Neural progenitor cell (in vitro differentiated cells): ENCODE data around the gene ARHGAP26. TPM values are rescaled to one million over a fixed set of nuclear protein-coding genes. Genes with fewer than 3 reads are reported as not detected.

Experiments
- DNase-seq: peaks from one replicate; pipeline ENCODE4 v3.0.0-alpha.2; 2016; ENCODE audit warnings: low spot score
- H2AFZ ChIP-seq: fragments of 200-600 bp; sonication (generic); replicated peaks from 2 replicates; pipeline ENCODE4 v1.6.1; 2016; ENCODE audit warnings: antibody characterized with exemption
- H3F3A ChIP-seq: fragments of 200-600 bp; sonication (generic); 2 replicates; pipeline ENCODE4 v1.6.1; 2016; ENCODE audit warnings: antibody characterized with exemption, low read depth
- H3K27ac ChIP-seq: fragments of 200-600 bp; sonication (generic); 2 replicates; pipeline ENCODE4 v1.5.1; 2016; ENCODE audit warnings: mild to moderate bottlenecking
- H3K27me3 ChIP-seq: fragments of 200-600 bp; sonication (generic); 2 replicates; pipeline ENCODE4 v1.6.1; 2016; ENCODE audit warnings: mild to moderate bottlenecking, moderate library complexity
- H3K36me3 ChIP-seq: fragments of 200-600 bp; sonication (generic); 2 replicates; pipeline ENCODE4 v1.5.1; 2016
- H3K4me1 ChIP-seq: fragments of 200-600 bp; sonication (generic); 2 replicates; pipeline ENCODE4 v1.6.1; 2016; ENCODE audit warnings: mixed run types
- H3K4me2 ChIP-seq: fragments of 200-600 bp; sonication (generic); 2 replicates; pipeline ENCODE4 v1.6.1; 2016
- H3K4me3 ChIP-seq: fragments of 200-600 bp; sonication (generic); 2 replicates; pipeline ENCODE4 v1.5.1; 2016
- H3K79me2 ChIP-seq: fragments of 200-600 bp; sonication (generic); 2 replicates; pipeline ENCODE4 v1.6.1; 2016; ENCODE audit warnings: low read depth
- H3K9ac ChIP-seq: fragments of 200-600 bp; sonication (generic); 2 replicates; pipeline ENCODE4 v1.6.1; 2016
- H3K9me3 ChIP-seq: fragments of 200-600 bp; sonication (generic); 2 replicates; pipeline ENCODE4 v1.5.1; 2016; ENCODE audit warnings: low read depth
- H4K20me1 ChIP-seq: fragments of 200-600 bp; sonication (generic); 2 replicates; pipeline ENCODE4 v1.6.1; 2016; ENCODE audit warnings: low read depth
- H3K27ac Mint-ChIP-seq: 3 replicates; pipeline ENCODE4 v1.8.0; 2021; ENCODE audit warnings: mixed read lengths
- H3K27me3 Mint-ChIP-seq: 2 replicates; pipeline ENCODE4 v1.8.0; 2022; ENCODE audit warnings: low read depth, mild to moderate bottlenecking, inconsistent platforms, moderate library complexity, mixed read lengths; ENCODE audit not compliant: insufficient read depth
- H3K36me3 Mint-ChIP-seq: 3 replicates; pipeline ENCODE4 v1.8.0; 2021; ENCODE audit warnings: mixed read lengths
- H3K4me1 Mint-ChIP-seq: 3 replicates; pipeline ENCODE4 v1.8.0; 2021; ENCODE audit warnings: mixed read lengths
- H3K4me3 Mint-ChIP-seq: 3 replicates; pipeline ENCODE4 v1.8.0; 2021; ENCODE audit warnings: mild to moderate bottlenecking, moderate library complexity, mixed read lengths
- H3K9me3 Mint-ChIP-seq: 3 replicates; pipeline ENCODE4 v1.8.0; 2020; ENCODE audit warnings: mixed read lengths
- EZH2 ChIP-seq: fragments of 200-600 bp; sonication (generic); IDR thresholded peaks from 2 replicates; pipeline ENCODE4 v1.6.1; 2017; ENCODE audit warnings: antibody characterized with exemption, mild to moderate bottlenecking, moderate library complexity
- EZH2phosphoT487 ChIP-seq: fragments of 200-600 bp; sonication (generic); IDR thresholded peaks from 2 replicates; pipeline ENCODE4 v1.6.1; 2017; ENCODE audit warnings: antibody characterized with exemption
- total RNA-seq: library from RNA; depleted of rRNA; stranded (reverse); fragments of >200 nt; gene quantifications from 2 replicates; pipeline ENCODE4 v1.2.3, GENCODE V29; 2015; ENCODE audit warnings: low replicate concordance
- TF ChIP-seq, protein P1 (sequence below): fragments of 200-600 bp; sonication (generic); IDR thresholded peaks from 2 replicates; pipeline ENCODE4 v1.5.1; 2017; ENCODE audit warnings: antibody characterized with exemption, mild to moderate bottlenecking

ARHGAP26 gene
- total RNA-seq, 1 donor from 2014 or later: 7.0 TPM

DNA sequence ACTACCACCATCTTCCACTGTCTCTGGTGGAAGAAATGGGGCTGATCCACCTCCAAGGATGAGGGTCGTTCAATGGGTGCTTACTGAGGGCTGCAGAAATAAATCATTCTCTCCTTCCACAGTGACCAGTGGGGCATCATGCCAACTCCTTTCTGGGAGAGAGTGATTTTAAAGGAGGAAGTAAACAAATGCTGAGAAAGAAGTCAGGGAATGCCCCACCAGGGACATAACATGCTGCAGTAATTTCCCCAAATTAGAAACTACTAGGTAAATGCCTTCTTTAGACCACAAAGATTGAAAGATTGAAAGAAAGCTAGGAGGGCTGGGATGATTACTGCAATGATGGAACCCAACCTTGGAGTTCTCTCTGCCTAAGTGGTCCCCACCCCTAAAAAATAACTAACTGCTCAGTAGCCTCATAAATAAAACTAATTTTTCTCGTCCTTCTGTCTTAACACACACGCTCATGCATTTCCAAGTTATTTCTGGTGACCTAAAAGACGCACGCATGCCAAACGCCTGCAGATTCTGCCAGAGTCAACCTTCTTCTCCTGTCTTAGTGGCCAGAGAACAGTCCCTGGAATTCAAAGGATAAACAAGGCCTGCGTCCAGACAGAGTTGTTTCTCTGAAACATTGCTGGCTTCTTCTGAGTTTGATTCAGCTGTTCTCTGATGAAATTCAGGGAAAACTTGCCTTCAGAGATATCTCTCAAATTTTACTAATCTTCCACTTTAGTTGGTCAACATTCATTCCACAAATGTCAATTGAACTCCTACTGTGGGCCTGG lies 383.3 kb downstream of the ARHGAP26 start:
- Histone ChIP-seq H4K20me1 (no peaks in the 10 kb centered on the region), H3K4me1 (peaks cover 19% of the 10 kb centered on the region), H3K9me3 (no peaks in the 10 kb centered on the region), H3K4me2 (no peak overlapping the region), H3K27me3 (no peaks in the 10 kb centered on the region), H3F3A (no peaks in the 10 kb centered on the region), H3K9ac (no peak overlapping the region), H3K36me3 (no peaks in the 10 kb centered on the region), H3K79me2 (no peaks in the 10 kb centered on the region), H3K4me3 (no peak overlapping the region), H2AFZ (no peak overlapping the region), H3K27ac (no peak overlapping the region)
- Mint-ChIP-seq H3K27me3 (no peaks in the 10 kb centered on the region), H3K36me3 (no peaks in the 10 kb centered on the region), H3K4me3 (no peak overlapping the region), H3K4me1 (peaks cover 3% of the 10 kb centered on the region), H3K9me3 (no peaks in the 10 kb centered on the region), H3K27ac (no peak overlapping the region)
- TF ChIP-seq EZH2phosphoT487: no peak
- TF ChIP-seq EZH2: no peak
- TF ChIP-seq, protein P1, sequence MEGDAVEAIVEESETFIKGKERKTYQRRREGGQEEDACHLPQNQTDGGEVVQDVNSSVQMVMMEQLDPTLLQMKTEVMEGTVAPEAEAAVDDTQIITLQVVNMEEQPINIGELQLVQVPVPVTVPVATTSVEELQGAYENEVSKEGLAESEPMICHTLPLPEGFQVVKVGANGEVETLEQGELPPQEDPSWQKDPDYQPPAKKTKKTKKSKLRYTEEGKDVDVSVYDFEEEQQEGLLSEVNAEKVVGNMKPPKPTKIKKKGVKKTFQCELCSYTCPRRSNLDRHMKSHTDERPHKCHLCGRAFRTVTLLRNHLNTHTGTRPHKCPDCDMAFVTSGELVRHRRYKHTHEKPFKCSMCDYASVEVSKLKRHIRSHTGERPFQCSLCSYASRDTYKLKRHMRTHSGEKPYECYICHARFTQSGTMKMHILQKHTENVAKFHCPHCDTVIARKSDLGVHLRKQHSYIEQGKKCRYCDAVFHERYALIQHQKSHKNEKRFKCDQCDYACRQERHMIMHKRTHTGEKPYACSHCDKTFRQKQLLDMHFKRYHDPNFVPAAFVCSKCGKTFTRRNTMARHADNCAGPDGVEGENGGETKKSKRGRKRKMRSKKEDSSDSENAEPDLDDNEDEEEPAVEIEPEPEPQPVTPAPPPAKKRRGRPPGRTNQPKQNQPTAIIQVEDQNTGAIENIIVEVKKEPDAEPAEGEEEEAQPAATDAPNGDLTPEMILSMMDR: no peak
- DNase-seq: no peak

DNA sequence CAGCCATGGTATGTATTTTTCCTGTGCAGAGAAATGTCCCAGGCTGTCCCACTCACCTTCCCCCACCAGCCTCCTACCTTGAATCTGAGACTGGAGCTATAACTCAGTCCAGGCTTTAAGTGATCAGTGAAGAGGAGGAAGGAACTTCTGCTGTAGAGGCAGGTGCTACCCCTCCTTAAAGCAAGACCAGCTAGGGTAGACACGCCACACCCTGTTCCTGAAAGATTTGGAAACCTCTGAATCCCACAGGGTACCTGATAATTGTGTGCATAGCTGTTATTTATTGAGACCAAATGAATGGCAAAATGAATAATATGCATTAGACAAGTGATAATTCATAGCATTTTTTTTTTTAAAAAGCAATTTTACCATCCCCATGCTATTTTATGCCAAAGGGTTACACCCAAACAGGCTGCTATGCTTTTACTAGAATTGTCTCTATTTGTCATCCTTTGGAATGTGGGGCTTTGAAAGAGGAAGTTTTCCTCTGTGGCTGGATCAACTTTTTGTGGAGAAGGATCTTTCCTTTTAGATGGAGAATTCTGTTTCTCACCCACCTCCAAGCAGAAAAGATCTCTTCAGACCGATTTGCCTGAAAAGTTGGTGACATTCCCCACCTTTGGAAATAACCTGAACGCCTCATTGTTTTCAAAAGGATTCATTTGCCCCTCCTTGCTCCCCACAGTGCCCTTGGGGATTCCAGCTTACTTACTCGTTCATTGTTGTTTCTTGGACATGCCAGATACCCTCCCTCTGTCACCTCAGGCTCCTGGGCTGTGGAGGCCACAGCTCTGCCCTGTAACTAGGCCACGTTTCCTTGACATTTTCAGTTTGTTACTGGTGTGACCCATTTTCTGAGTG lies 384.6 kb downstream of the ARHGAP26 start:
- no peaks in the 10 kb centered on the region for H3K36me3 Mint-ChIP-seq
- H4K20me1 ChIP-seq: no peaks in the 10 kb centered on the region
- no peaks in the 10 kb centered on the region for H3K79me2 ChIP-seq
- H2AFZ ChIP-seq: no peak overlapping the region
- H3K27me3 Mint-ChIP-seq: no peaks in the 10 kb centered on the region
- peaks cover 21% of the 10 kb centered on the region for H3K4me1 ChIP-seq
- H3K27me3 ChIP-seq: no peaks in the 10 kb centered on the region
- H3K4me3 ChIP-seq: no peak overlapping the region
- H3K27ac ChIP-seq: no peak overlapping the region
- no peaks in the 10 kb centered on the region for H3F3A ChIP-seq
- no peaks in the 10 kb centered on the region for H3K9me3 ChIP-seq
- no peak overlapping the region for H3K9ac ChIP-seq
- no peaks in the 10 kb centered on the region for H3K9me3 Mint-ChIP-seq
- no peaks in the 10 kb centered on the region for H3K36me3 ChIP-seq
- H3K4me3 Mint-ChIP-seq: no peak overlapping the region
- peak; percentile 34 for DNase-seq
- no peak overlapping the region for H3K27ac Mint-ChIP-seq
- peaks cover 3% of the 10 kb centered on the region for H3K4me1 Mint-ChIP-seq
- H3K4me2 ChIP-seq: no peak overlapping the region
- TF ChIP-seq, protein P1: no peak
- TF ChIP-seq EZH2 (no peak), EZH2phosphoT487 (no peak)

DNA sequence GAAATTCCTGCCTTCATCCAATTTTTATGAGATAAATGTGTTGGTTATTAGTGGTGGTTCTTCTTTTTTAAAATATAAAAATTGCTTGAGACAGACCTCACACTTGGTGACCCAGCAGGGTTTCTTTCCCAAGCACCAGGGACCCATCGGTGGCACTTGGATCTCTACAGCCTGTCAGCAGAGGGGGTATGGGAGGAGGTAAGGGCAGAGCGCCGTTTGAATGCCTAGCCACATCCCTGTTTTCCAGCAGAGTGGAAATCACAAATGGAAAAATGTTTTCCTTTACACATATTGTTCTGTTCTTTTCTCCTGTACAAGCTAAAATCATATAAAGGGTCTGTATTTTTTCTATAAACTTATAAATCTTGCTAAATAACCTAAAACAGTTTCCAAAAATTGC lies 385.3 kb downstream of the ARHGAP26 start:
- H3K27me3 ChIP-seq: no peaks in the 10 kb centered on the region
- no peak overlapping the region for H3K9ac ChIP-seq
- H2AFZ ChIP-seq: no peak overlapping the region
- Mint-ChIP-seq H3K36me3 (no peaks in the 10 kb centered on the region), H3K27me3 (no peaks in the 10 kb centered on the region), H3K9me3 (no peaks in the 10 kb centered on the region), H3K27ac (no peak overlapping the region), H3K4me1 (peaks cover 3% of the 10 kb centered on the region), H3K4me3 (no peak overlapping the region)
- no peak for DNase-seq
- H3K79me2 ChIP-seq: no peaks in the 10 kb centered on the region
- H3F3A ChIP-seq: no peaks in the 10 kb centered on the region
- H3K27ac ChIP-seq: no peak overlapping the region
- H3K9me3 ChIP-seq: no peaks in the 10 kb centered on the region
- peaks cover 21% of the 10 kb centered on the region for H3K4me1 ChIP-seq
- TF ChIP-seq EZH2 (no peak), EZH2phosphoT487 (no peak)
- TF ChIP-seq, protein P1: no peak
- H3K36me3 ChIP-seq: no peaks in the 10 kb centered on the region
- no peaks in the 10 kb centered on the region for H4K20me1 ChIP-seq
- H3K4me2 ChIP-seq: no peak overlapping the region
- H3K4me3 ChIP-seq: no peak overlapping the region
